HG03039 (cell line): ENCODE measurements around the gene ZNF442.
"Not testable (repeated sequence)": the region's sequence is repeated elsewhere in the genome, so short reads cannot be mapped to it uniquely, and the experiment has no call there.

Source experiments
- ATAC-seq: cut with Tn5 transposase; IDR thresholded peaks from one replicate; pipeline ENCODE4 v1.9.1; 2021; ENCODE audit warnings: mild to moderate bottlenecking, moderate library complexity; ENCODE audit not compliant: unreplicated experiment

ZNF442 gene

GRCh38 chr19:12365236-12366162, at the start of gene ZNF442:
ZNF442 (minus strand) TSS chr19:12365683; CDS start chr19:12363631, 2,052 bp downstream.
- peak; percentile 87 for ATAC-seq

GRCh38 chr19:12411893-12412292, 46.4 kb upstream of the ZNF442 start:
- no peak for ATAC-seq

- peak; percentile 85 for ATAC-seq
These were observed 35.4 kb upstream of the ZNF442 start, which contains the start of gene ZNF799 for GRCh38 chr19:12400633-12401502. ZNF799 (minus strand) TSS chr19:12401271; CDS start chr19:12401070, 201 bp downstream.

- peak; percentile 22 for ATAC-seq
These were observed 34.6 kb upstream of the ZNF442 start for GRCh38 chr19:12399901-12400632.

- not testable (repeated sequence) for ATAC-seq
These were observed 25.7 kb upstream of the ZNF442 start for GRCh38 chr19:12391148-12391547.

- ATAC-seq, result not testable (repeated sequence)
These were observed 20.9 kb upstream of the ZNF442 start for GRCh38 chr19:12386365-12386764.

GRCh38 chr19:12380444-12380737, 14.9 kb upstream of the ZNF442 start:
- no peak for ATAC-seq

GRCh38 chr19:12379732-12380443, 14.4 kb upstream of the ZNF442 start:
- ATAC-seq, result no peak

- ATAC-seq, result no peak
These were observed 8.5 kb upstream of the ZNF442 start for GRCh38 chr19:12374026-12374425.

GRCh38 chr19:12364391-12365235, 870 bp downstream of the ZNF442 start:
- ATAC-seq, result no peak

- not testable (repeated sequence) for ATAC-seq
These were observed 3.2 kb downstream of the ZNF442 start for GRCh38 chr19:12362236-12362635.

GRCh38 chr19:12353375-12353774, 12.1 kb downstream of the ZNF442 start:
- ATAC-seq, result no peak

GRCh38 chr19:12350890-12351197, 14.6 kb downstream of the ZNF442 start:
- ATAC-seq, result no peak

GRCh38 chr19:12350185-12350889, 15.1 kb downstream of the ZNF442 start:
- ATAC-seq, result no peak

GRCh38 chr19:12346896-12347295, 18.6 kb downstream of the ZNF442 start:
- ATAC-seq, result no peak

GRCh38 chr19:12345197-12345596, 20.3 kb downstream of the ZNF442 start:
- ATAC-seq, result no peak

- peak; percentile 89 for ATAC-seq
These were observed 32.0 kb downstream of the ZNF442 start, which contains the start of gene ZNF563 for GRCh38 chr19:12333162-12334159. ZNF563 (minus strand) TSS chr19:12333633; CDS start chr19:12333482, 151 bp downstream.
